Lung (tissue), 12 donors: ENCODE data around the gene CNDP1. TPM values are rescaled to one million over a fixed set of nuclear protein-coding genes. Genes with fewer than 3 reads are reported as not detected.

Source experiments
- ATAC-seq: fragments of 200-7000 bp; cut with Tn5 transposase; one replicate; pipeline ENCODE4 v1.9.1; 2020; ENCODE audit warnings: moderate number of reproducible peaks; ENCODE audit not compliant: insufficient read depth, low FRiP score
- DNase-seq, 3 donors: peaks; one replicate each; pipeline ENCODE4 v3.0.0-alpha.2; 2013 to 2017
- H3K27ac ChIP-seq, 2 donors: one replicate each; pipeline ENCODE4 v1.5.1; 2013; ENCODE audit warnings: mild to moderate bottlenecking in 2 of 2, moderate library complexity in 2 of 2, control low read depth in 1 of 2, inconsistent platforms in 1 of 2, low read depth in 1 of 2, low read length in 1 of 2
- H3K27me3 ChIP-seq, 3 donors: one replicate each; pipeline ENCODE4 v1.5.1; 2013; ENCODE audit warnings: low read length in 2 of 3; ENCODE audit not compliant: control insufficient read depth in 3 of 3, insufficient read depth in 3 of 3
- H3K36me3 ChIP-seq, 4 donors: one replicate each; pipeline ENCODE4 v1.5.1; 2013; ENCODE audit warnings: low read length in 4 of 4, mild to moderate bottlenecking in 1 of 4, moderate library complexity in 1 of 4; ENCODE audit not compliant: control insufficient read depth in 4 of 4, insufficient read depth in 4 of 4
- H3K4me1 ChIP-seq, 5 donors: one replicate each; pipeline ENCODE4 v1.5.1; 2013; ENCODE audit warnings: low read length in 5 of 5, mild to moderate bottlenecking in 2 of 5, moderate library complexity in 1 of 5; ENCODE audit not compliant: control insufficient read depth in 5 of 5, insufficient read depth in 5 of 5
- H3K4me3 ChIP-seq: one replicate; pipeline ENCODE4 v1.5.1; 2013; ENCODE audit warnings: mild to moderate bottlenecking, control low read depth, moderate library complexity
- H3K9ac ChIP-seq, 2 donors: one replicate each; pipeline ENCODE4 v1.5.1; 2013; ENCODE audit warnings: low read length in 2 of 2, control low read depth in 1 of 2; ENCODE audit not compliant: insufficient read depth in 1 of 2
- H3K9me3 ChIP-seq, 4 donors: one replicate each; pipeline ENCODE4 v1.5.1; 2013; ENCODE audit warnings: low read length in 3 of 4, mild to moderate bottlenecking in 1 of 4, moderate library complexity in 1 of 4; ENCODE audit not compliant: control insufficient read depth in 4 of 4, insufficient read depth in 3 of 4
- WGBS, 2 donors: extraction: QIAGEN DNeasy Blood & Tissue Kit; methylation state at CpG; one replicate each; pipeline ENCODE4 v1.1.7; 2013; 5-methylcytosine and 5-hydroxymethylcytosine counted together
- polyA plus RNA-seq, 2 donors: library from polyadenylated mRNA; stranded (reverse); fragments of 200-250 nt; gene quantifications; one replicate each; pipeline ENCODE4 v1.2.1, GENCODE V29; 2013
- total RNA-seq, 2 donors: library from RNA; depleted of rRNA in 1 of 2; stranded (reverse); fragments of >200 nt in 1 of 2; gene quantifications; one replicate each; pipeline ENCODE4 v1.2.1, GENCODE V29; 2014 to 2021
- TF ChIP-seq, protein P1 (sequence below): IDR thresholded peaks from 2 replicates; pipeline ENCODE4 v1.5.1; 2012; ENCODE audit warnings: mild to moderate bottlenecking; ENCODE audit errors: control extremely low read depth, extremely low read depth
- donor health status: control.
- donor health status: control.
- donor health status: Bipolar disorder and iron deficiency.
- donor health status: healthy.
- donor health status: DM: yes; HTN: yes; CAD: no.

CNDP1 gene
- total and polyA plus RNA-seq, 4 donors, result 0.08 to 0.10 TPM; not detected in 2

DNA sequence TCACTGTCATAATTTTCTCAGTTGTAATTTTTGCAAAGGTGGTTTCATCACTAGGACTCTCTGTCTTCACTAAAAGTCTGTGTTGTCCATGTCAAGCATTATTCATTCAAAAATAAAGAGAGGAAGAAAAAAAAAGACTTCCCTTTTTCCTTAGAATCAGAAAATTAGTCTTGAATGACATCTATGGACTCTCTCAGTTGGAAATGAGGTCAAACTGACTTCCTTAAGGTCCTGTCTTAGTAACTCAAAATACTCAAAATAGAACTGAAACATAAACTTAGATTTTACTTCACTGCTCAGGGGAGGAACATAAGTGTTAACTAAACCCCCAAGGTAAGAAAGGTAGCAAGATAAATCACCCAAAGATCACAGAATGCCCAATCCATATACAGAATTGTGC lies 61.1 kb downstream of the CNDP1 start:
- Histone ChIP-seq H3K4me1 (peaks cover 4 to 22% (median 6%) of the 10 kb centered on the region in 5 donors), H3K4me3 (no peak overlapping the region), H3K27me3 (no peaks in the 10 kb centered on the region), H3K9ac (no peak overlapping the region), H3K36me3 (peaks cover 0 to 7% (median 4%) of the 10 kb centered on the region in 4 donors), H3K9me3 (no peaks in the 10 kb centered on the region), H3K27ac (no peak overlapping the region)
- no peak for ATAC-seq
- TF ChIP-seq, protein P1, sequence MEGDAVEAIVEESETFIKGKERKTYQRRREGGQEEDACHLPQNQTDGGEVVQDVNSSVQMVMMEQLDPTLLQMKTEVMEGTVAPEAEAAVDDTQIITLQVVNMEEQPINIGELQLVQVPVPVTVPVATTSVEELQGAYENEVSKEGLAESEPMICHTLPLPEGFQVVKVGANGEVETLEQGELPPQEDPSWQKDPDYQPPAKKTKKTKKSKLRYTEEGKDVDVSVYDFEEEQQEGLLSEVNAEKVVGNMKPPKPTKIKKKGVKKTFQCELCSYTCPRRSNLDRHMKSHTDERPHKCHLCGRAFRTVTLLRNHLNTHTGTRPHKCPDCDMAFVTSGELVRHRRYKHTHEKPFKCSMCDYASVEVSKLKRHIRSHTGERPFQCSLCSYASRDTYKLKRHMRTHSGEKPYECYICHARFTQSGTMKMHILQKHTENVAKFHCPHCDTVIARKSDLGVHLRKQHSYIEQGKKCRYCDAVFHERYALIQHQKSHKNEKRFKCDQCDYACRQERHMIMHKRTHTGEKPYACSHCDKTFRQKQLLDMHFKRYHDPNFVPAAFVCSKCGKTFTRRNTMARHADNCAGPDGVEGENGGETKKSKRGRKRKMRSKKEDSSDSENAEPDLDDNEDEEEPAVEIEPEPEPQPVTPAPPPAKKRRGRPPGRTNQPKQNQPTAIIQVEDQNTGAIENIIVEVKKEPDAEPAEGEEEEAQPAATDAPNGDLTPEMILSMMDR, result no peak
- DNase-seq, result no peak

DNA sequence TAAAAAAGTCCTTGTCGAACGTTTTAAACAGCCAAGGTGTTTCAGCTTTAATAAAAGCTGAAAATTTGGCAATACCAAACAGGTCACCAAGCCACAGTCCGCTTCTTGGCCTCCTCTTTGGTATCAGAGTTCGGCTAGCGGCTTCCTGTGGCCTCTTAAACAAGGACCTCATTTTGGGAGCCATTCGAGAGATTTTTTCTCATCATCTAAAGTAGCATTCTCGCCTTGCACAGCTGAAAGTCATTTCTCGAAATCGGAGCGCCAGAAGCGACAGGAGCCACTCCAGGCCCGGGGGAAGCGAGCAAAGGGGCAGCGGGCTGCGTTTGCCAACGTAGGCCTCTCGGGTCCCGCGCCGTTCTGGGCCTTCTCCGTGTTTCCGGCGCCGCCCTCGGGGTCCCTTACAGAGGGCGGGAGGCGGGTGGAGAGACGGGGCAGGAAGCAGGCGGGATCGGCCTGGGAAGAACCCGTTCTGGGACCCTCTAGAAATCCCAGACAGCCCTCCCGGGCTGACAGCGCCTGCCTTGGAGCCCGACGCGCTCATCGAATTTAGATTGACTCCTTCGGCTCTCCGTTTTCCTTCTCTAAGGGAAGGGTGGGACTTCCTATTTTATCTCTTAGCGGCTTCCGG lies 62.8 kb downstream of the CNDP1 start:
- Histone ChIP-seq H3K27me3 (no peaks in the 10 kb centered on the region), H3K9me3 (no peaks in the 10 kb centered on the region), H3K36me3 (peaks cover 0 to 7% (median 3%) of the 10 kb centered on the region in 4 donors), H3K4me1 (peaks cover 4 to 22% (median 6%) of the 10 kb centered on the region in 5 donors), H3K9ac (peak overlapping the region; percentile 93 to 98), H3K4me3 (peak overlapping the region; percentile 67), H3K27ac (peak overlapping the region; percentile 95 to 96)
- peak in 1 of 3 donors; percentile 75 for DNase-seq
- ATAC-seq, result peak; percentile 48
- 0 to 1% methylated on average over 39 to 41 of the region's 41 CpGs for WGBS, 2 donors
- TF ChIP-seq, protein P1, result no peak

DNA sequence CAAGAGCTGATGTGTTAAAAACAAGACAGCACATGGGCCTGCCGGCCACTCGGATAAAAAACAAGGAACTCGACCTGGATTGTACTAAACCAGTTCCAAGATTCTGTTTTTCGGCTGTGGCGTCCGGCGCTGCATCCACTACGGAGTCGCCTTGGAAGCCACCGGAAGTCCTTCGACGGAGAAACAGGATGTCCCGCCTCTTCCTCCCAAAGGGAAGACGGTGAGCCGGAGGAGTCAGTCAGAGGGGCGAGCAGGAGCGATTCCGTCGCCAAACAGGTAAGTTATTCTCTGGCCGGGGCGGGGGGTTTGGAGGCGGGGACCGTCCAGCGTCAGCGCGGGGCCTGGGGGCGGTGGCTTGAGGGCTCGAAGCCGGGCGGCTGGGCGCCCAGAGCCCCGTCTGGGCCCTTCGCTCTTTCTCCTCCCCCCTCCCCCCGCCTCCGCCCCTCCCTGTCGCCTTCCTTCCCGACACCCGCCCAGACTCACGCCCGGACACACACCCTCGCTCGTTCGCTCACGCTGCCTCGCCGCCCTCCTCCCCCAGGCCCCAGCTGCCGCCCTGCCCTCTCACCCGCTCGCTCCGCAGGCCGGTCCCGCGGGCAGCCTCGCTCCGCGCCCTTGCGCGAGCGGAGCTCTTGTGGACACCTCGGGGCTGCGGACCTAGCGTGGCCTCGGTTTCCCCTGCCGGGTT lies 63.5 kb downstream of the CNDP1 start, which contains the start of gene ZNF407:
TSS of gene ZNF407 (plus strand) at position 209 of the 688 bp plus-strand sequence. CDS start 33,150 bp downstream, outside the sequence.
- peak within 1 kb of the TSS; percentile 95 to 96 for H3K27ac ChIP-seq
- TF ChIP-seq, protein P1, result no peak
- no peaks in the 10 kb centered on the region for H3K27me3 ChIP-seq
- 1% methylated on average over 51 to 64 of the region's 64 CpGs for WGBS, 2 donors
- H3K4me1 ChIP-seq, result peaks cover 4 to 22% (median 6%) of the 10 kb centered on the region in 5 donors
- H3K9me3 ChIP-seq, result no peaks in the 10 kb centered on the region
- peaks cover 0 to 5% (median 2%) of the 10 kb centered on the region in 4 donors for H3K36me3 ChIP-seq
- H3K4me3 ChIP-seq, result peak within 1 kb of the TSS; percentile 82
- DNase-seq (peak; percentile 94 to 97 (median 97)), ATAC-seq (peak; percentile 93)
- peak within 1 kb of the TSS; percentile 93 to 98 for H3K9ac ChIP-seq
